ENCODE results near the gene HYCC1. TPM values are rescaled to one million over a fixed set of nuclear protein-coding genes. Genes with fewer than 3 reads are reported as not detected.

The HYCC1 gene
- total RNA-seq, 4 donors from 2014 or later = 26.9 to 72.9 (median 55.0) TPM

DNA sequence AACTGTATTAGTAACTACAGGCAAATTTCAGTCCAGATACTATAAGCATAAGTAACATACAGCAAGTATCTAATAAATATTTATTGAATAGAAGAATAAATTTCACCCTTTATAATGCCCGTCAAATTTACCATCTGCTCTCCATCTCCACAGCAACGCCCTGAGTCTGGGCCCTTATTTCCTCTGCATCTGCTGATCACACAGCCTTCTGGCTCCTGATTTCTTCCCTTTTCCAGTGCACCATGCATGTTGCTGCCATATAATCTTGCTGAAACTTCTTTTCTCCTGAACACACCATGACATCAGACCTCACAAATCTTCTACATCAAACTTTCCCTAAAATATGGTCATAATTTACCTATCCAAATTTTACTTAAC is 15.4 kb downstream of the HYCC1 start:
- TF ChIP-seq, protein P1, sequence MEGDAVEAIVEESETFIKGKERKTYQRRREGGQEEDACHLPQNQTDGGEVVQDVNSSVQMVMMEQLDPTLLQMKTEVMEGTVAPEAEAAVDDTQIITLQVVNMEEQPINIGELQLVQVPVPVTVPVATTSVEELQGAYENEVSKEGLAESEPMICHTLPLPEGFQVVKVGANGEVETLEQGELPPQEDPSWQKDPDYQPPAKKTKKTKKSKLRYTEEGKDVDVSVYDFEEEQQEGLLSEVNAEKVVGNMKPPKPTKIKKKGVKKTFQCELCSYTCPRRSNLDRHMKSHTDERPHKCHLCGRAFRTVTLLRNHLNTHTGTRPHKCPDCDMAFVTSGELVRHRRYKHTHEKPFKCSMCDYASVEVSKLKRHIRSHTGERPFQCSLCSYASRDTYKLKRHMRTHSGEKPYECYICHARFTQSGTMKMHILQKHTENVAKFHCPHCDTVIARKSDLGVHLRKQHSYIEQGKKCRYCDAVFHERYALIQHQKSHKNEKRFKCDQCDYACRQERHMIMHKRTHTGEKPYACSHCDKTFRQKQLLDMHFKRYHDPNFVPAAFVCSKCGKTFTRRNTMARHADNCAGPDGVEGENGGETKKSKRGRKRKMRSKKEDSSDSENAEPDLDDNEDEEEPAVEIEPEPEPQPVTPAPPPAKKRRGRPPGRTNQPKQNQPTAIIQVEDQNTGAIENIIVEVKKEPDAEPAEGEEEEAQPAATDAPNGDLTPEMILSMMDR (IDR thresholded peaks at IDR 0.05; ENCODE audit: low read depth) = no peak

DNA sequence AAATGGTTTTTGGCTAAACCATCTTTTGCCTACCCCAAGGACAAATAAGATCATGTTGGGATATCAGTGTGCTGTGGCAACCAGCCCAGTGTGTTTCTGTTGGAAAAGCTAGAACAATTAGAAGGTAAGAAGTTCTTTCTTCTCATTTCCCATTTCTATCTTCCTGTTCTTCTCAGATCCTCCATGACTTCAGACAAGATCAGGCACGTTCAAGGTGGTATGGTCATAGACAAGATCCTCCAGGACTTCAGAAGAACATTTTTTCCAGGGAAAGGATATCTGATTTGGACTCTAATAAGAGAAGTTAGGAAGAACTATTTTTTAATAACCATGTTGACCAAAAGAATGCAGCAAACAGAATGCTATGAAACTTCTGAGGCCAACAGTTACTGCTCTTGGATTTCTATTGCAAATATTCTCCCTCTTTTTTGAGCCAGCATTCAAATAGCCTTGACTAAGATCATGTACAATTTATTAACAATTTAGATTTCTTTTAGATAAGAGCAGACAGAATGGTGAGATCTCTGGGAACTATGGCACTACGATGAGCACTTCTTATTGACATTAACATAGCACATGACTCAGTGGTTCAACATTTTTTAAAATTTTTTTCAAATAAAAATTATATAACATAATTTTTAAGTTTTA is 15.9 kb downstream of the HYCC1 start:
- TF ChIP-seq, protein P1 (IDR thresholded peaks at IDR 0.05; ENCODE audit: low read depth) = no peak

DNA sequence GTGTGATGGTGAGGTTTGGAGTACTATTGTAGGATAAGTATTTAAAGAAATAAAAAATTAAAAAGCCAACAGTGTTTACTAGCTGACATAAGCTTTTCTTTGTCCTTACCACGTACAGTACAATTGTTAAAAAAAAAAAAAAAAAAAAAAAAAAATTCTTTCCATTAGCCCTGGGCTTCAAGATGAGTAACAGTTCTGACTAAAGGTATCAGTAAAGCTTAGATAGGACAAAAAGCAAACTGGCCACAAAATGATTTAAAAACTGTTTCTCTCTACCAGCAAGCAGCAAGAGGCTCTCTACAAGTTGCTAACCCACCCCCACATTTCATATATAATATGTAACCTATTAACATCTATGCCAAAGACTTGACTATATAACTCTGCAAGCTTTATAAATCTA is 17.5 kb downstream of the HYCC1 start:
- TF ChIP-seq, protein P1 (IDR thresholded peaks at IDR 0.05; ENCODE audit: low read depth) = no peak

DNA sequence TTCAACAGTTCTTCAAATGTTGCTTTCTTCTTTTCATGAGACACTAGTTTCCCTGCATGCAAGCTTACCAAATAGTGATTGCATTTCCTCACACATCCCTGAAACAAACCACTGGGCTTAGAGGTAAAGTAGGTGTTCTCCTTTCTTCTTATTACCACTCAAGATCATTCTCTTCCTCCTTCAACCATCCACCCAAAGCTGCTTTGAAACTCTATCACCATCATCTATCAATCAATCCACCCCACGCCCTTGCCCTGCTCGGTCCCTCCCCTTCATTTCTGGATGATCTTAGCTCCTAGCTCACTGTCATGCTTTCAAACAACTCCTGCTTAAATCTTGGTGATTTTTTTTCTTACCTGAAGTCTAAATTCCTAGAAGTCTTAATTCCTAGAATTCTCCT is 18.9 kb downstream of the HYCC1 start:
- TF ChIP-seq, protein P1 (IDR thresholded peaks at IDR 0.05; ENCODE audit: low read depth) = no peak

DNA sequence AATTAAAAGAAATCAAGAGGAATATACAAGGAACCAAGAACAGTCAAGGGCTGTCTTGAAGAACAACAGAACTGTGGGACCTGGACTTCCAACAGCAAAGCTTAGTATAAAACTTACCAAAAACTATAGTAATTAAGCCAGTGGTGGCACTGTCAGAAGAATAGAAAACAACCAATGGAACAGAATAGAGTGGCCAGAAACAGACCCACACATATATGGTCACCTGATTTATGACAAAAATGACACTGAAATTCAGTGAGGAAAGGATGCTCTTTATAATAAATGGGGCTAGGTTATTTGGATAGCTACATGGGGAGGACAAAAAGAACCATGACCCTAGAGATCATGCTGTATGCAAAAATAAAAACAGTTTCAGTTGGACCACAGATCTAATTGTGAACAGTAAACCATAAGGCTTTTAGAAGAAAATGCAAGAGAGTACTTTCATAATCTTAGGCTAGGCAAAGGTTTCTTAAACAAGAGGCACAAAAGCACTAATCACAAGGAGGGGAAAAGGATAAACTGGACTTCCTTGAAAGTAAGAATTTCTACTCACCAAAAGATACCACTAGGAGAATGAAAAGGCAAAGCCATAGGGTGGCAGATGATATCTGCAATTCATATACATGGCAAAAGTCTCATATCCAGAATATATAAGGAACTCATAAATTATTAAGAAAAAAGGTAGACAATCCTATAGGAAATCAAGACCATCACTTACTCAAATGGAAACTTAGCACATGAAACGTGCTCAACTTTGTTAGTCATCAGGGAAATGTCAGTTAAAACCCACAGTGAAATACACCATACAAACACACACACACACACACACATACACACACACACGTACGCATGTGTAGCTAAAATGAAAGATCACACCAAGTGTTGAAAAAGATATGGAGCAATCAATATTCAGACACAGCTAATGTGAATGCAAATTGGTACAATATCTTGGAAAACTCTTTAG is 20.8 kb downstream of the HYCC1 start:
- TF ChIP-seq, protein P1 (IDR thresholded peaks at IDR 0.05; ENCODE audit: low read depth) = no peak

DNA sequence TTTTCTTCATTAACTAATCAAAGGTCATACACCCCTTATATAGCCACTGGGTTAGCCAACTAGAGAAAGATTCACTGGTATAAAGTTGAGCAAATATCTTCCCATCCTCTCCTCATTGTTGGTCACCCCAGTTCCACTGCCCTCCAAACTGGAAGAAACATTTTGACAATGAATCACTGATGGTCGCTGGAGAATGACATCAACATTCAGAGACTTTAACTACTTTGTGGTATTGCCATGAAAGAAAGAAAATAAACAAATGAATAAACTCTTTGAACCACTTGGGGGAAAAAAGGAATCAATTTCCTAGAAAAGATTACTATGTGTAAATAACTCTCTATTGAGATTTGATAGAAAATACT is 23.4 kb downstream of the HYCC1 start:
- TF ChIP-seq, protein P1 (IDR thresholded peaks at IDR 0.05; ENCODE audit: low read depth) = no peak

Data from subcutaneous adipose tissue (tissue), 4 donors.